ENCODE data around the gene PNMA5.
"Not testable (repeated sequence)": the region's sequence is repeated elsewhere in the genome, so short reads cannot be mapped to it uniquely, and the experiment has no call there.

The PNMA5 gene

DNA sequence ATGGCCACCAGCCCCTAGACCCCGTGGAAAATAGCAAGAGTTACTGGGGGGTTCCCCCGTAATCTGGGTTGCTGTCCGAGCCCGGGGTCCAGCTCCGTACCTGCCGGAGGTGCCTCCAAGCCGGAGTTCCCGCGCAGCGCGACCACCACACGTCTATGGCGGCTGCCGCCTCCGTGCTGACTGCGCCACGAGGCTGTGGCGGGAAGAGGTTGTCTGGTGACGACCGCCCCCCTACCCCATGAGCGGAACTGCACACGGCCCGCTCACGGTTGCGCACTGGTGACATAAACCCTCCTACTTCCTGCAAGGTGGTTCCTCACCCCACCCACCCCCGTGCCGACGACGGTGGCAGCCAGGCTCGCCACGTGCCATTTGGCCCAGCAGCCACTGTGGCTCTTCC is at the start of gene PNMA5:
Gene PNMA5, minus strand, starts transcription at position 184 of the 400 bp plus-strand sequence. CDS start 2,518 bp downstream, outside the sequence.
- DNase-seq = no peak

GRCh38 chrX:153032397-153033118 is 38.6 kb upstream of the PNMA5 start:
- peak; percentile 74 for DNase-seq

- no peak for DNase-seq
Observed at GRCh38 chrX:153030801-153031200, 36.9 kb upstream of the PNMA5 start.

DNA sequence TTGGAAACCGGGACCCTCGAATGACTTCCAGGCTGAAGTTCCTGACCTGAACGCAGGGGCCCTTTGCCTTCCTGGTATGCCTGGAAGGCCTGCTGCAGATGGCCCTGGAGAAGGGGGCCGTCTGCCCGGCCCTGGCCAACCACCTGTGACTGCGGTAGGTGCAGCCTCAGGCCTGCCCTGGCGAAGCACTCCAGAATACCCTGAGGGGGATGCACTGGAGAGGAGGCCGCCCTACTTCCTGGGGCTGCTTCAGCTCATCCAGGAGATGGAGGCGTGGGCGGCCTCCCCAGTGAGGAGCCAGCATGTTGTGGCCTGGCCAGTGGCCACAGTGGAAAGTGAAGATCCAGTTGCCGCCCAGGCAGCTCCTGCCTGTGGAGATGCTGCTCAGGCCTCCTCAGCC is 36.0 kb upstream of the PNMA5 start:
- DNase-seq = no peak

GRCh38 chrX:153029162-153029561 is 35.2 kb upstream of the PNMA5 start:
- no peak for DNase-seq

DNA sequence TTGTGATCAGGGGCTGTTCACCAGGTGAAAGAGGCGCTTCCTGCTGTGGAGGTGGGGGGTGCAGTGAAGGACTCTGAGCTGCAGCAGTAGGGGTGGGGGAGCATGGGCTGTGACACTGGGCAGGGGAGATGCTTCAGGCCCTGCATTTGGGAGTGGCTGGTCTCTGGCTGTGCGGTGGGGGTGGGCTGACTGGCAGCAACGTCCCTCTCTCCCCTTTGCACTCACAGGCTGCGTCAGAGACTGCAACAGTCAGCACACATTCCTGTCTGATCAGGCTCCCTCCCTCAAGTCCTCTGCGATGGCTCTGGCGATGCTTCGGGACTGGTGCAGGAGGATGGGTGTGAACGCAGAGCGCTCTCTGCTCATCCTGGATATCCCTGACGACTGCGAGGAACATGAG is 34.6 kb upstream of the PNMA5 start:
- not testable (repeated sequence) for DNase-seq

DNA sequence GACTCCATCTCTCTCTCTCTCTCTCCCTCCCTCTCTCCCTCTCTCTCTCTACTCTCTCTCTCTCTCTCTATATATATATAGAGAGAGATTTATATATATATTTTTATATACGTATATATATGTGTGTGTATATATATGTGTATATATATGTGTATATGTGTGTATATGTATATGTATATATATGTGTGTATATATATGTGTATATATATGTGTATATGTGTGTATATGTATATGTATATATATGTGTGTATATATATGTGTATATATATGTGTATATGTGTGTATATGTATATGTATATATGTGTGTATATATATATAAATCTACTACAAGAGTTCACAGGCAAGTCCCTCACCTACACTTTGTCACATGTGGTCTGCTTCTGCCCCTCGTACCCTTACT is 32.6 kb upstream of the PNMA5 start:
- DNase-seq = not testable (repeated sequence)

GRCh38 chrX:153019166-153019565 is 25.2 kb upstream of the PNMA5 start:
- no peak for DNase-seq

DNA sequence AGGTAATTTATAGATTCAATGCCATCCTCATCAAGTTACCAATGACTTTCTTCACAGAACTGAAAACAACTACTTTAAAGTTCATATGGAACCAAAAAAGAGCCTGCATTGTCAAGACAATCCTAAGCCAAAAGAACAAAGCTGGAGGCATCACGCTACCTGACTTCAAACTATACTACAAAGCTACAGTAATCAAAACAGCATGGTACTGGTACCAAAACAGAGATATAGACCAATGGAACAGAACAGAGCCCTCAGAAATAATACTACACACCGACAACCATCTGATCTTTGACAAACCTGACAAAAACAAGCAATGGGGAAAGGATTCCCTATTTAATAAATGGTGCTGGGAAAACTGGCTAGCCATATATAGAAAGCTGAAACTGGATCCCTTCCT is 23.3 kb upstream of the PNMA5 start:
- not testable (repeated sequence) for DNase-seq

DNA sequence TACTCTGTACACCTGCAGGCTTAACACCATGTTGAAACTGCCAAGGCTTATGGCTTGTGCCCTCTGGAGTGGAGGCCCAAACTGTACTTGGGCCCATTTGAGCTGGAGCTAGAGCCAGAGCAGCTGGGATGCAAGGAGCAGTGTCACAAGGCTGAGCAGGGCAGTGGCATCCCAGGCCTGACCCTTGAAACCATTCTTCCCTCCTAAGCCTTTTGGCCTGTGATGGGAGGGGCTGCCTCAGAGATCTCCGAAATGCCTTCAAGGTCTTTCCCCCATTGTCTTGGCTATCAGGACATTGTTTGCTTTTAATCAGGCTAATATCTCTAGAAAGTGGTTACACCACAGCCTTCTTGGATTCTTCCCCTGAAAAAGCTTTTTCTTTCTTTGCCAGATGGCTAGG is 10.9 kb upstream of the PNMA5 start:
- DNase-seq = no peak

GRCh38 chrX:153003981-153004380 is 10.1 kb upstream of the PNMA5 start:
- no peak for DNase-seq

DNA sequence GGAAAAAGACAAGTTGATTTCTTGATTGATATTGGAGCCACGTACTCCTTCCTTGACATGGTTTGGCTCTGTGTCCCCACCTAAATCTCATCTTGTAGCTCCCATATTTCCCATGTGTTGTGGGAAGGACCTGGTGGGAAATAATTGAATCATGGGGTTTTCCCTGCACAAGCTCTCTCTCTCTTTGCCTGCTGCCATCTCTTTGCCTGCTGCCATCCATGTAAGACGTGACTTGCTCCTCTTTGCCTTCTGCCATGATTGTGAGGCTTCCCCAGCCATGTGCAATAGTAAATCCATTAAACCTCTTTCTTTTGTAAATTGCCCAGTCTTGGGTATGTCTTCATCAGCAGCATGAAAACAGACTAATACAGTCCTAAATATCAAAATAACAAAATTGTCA is 8.3 kb upstream of the PNMA5 start:
- not testable (repeated sequence) for DNase-seq

DNA sequence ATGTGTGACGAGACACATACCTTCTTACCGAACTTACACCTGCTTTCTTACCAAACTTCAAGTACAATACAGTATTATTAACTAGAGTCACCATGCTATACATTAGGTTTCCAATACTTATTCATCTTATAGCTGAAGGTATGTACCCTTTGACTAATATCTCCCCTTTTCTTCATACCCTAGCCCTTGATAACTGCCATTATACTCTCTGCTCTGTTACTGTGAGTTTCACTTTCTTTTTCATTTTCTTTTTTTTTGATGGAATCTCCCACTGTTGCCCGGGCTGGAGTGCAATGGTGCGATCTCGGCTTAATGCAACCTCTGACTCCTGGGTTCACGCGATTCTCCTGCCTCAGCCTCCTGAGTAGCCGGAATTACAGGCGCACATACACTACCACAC is 3.4 kb upstream of the PNMA5 start:
- DNase-seq = no peak

DNA sequence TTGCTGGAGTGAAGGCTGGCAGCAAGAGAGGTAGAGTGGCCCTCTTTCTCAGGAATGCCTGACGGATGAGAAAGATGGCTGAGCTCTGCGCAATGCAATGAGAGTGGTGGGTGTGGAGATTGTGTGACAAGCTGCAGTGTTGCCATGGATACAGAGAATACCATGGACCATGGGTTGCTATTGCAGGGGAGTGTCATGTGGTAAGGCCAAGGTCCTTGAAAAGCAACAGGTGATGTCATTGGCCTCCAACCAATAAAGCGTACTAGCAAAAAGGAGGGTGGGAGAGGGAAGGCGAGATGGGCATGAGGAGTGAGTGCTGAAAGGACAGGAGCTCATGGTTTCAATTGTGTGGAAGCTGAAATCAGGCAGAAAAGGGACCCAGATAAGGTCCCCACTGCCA is 1.8 kb downstream of the PNMA5 start:
- no peak for DNase-seq

DNA sequence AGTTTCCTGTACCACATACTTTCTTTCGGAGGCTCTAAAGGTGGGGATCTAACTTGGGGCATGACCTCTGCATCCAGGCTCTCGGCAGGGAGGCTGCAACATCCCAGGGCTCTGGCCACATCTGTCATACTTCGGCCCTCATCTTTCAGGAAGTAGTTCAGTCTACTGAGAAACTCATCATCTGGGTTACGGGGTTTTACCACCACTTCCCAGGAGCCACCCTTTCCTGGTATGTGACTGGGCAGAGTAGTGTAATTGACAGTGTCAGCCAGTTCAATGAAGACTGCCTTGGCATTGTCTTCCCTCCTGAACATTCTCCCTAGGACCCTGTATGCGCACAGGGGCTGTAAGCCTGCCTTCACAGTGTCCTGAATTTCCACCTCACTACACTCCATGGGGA is 2.8 kb downstream of the PNMA5 start:
- DNase-seq = no peak

DNA sequence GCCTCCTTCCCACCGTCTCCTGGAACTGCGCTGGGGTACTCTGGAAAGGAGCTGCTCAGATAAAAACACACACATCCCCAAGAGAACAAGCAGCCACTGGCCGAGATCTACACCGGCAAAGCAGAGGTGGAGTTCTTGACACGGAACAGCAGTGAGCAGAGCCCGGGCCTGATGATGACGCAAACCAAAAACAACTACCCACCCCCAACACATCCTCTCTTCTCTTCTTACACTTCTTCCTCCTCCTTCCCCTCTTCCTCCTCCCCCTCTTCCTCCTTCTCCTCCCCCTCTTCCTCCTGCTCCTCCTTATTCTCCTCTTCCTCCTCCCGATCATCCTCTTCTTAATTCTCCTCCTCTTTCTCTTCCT is 4.6 kb downstream of the PNMA5 start:
- DNase-seq = peak; percentile 13

DNA sequence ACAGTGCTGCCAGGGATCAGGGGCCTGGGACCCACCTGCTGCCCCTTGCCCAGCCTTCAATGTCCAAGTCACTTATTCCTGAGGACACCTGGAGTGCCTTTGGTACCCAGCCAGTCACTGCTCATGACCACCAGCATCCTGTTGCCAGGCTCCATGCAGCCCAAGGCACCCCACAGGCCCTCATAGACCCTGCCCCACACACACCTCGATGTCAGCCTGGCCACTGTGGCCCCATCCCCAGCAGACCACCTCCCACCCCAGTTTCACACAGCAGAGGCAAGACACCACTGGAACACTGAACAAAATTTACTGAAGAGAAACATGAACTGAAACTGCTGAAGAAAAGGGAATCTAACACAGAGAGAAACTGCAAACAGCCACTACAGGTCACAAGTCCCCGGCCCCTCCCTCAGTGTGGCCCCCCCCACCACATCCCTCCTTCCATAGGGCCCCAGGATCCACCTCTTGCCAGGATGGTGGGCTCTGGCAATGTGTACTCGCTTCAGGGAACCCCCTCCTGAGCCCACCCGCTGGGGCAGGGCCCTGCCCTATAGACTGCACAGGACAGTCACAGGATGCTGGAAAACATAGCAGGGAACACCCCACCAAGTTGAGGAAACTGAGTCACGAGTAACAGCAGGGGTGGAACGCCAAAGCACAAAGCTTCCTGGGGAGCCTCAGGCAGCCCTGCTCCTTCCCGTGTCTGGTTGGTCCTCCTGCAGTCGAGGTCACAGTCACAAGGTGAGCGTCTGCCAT is 5.2 kb downstream of the PNMA5 start:
- no peak for DNase-seq

GRCh38 chrX:152987801-152988200 is 6.1 kb downstream of the PNMA5 start:
- DNase-seq = no peak

- DNase-seq = not testable (repeated sequence)
Observed at GRCh38 chrX:152987156-152987555, 6.8 kb downstream of the PNMA5 start.

DNA sequence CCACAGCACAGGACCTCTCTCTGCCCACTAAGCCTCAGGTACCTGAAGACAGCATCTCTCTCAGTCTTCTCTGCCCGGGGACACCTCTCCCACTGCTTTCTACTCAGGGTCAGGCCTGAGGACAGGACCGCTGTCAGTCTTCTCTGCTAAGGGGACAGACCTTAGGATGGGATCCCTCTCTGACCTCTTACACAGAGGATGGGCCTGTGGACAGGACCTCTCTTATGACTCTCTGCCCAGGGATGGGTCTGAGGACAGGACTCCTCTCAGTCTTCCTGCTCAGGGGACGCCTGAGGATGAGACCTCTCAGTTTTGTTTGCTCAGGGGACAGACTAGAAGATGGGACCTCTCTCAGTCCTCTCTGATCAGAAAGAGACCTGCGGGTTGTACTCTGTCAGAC is 8.5 kb downstream of the PNMA5 start:
- DNase-seq = not testable (repeated sequence)

GRCh38 chrX:152968193-152968592 is 25.7 kb downstream of the PNMA5 start:
- no peak for DNase-seq

DNA sequence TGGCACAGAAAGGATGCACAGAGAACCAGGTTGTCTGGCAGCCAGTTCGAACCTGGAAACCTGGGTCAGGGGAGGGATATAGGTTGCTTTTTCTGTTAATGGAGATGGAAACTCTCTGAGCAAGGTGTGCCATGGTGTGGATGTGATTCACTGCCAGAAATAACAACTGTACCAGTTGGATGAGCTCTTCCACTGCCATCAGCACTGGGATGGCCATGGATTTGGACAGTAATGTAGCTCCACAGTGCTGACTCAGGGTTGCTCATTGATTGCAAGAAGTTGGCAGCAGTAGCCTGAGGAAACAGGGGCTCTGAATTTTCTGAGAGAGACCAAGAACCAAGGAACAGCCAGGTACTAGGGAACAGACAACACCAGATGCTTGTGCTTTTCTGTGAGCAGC is 33.8 kb downstream of the PNMA5 start:
- no peak for DNase-seq

- no peak for DNase-seq
Observed at GRCh38 chrX:152959626-152960025, 34.3 kb downstream of the PNMA5 start.
